Mesenchymal stem cell (in vitro differentiated cells and primary cell): ENCODE results near the gene LRRC4B.

Experiments
- DNase-seq: peaks from one replicate; pipeline ENCODE4 v3.0.0-alpha.2; 2013
- H2AFZ ChIP-seq: one replicate; pipeline ENCODE4 v1.6.1; 2013; ENCODE audit warnings: low read depth, mild to moderate bottlenecking, control low read depth, inconsistent platforms, low read length, moderate library complexity
- H2AK5ac ChIP-seq: 2 replicates; pipeline ENCODE4 v1.6.1; 2013; ENCODE audit warnings: low read length, moderate library complexity, mild to moderate bottlenecking, inconsistent platforms; ENCODE audit not compliant: severe bottlenecking
- H2BK120ac ChIP-seq: one replicate; pipeline ENCODE4 v1.6.1; 2013; ENCODE audit warnings: low read depth, mild to moderate bottlenecking, inconsistent platforms, low read length, moderate library complexity
- H2BK12ac ChIP-seq, 2 experiments: one replicate each; pipeline ENCODE4 v1.6.1; 2013; ENCODE audit warnings: inconsistent platforms in 2 of 2, low read length in 2 of 2, mild to moderate bottlenecking in 2 of 2, moderate library complexity in 2 of 2, control low read depth in 1 of 2
- H2BK15ac ChIP-seq: one replicate; pipeline ENCODE4 v1.6.1; 2013; ENCODE audit warnings: mild to moderate bottlenecking, low read depth, inconsistent platforms; ENCODE audit not compliant: poor library complexity, severe bottlenecking
- H2BK5ac ChIP-seq: 2 replicates; pipeline ENCODE4 v1.6.1; 2013; ENCODE audit warnings: low read depth, mild to moderate bottlenecking, low read length, control low read depth, inconsistent platforms; ENCODE audit not compliant: poor library complexity, severe bottlenecking
- H3K14ac ChIP-seq, 2 experiments: one replicate each; pipeline ENCODE4 v1.6.1; 2013; ENCODE audit warnings: inconsistent platforms in 2 of 2, low read length in 2 of 2, control low read depth in 1 of 2, mild to moderate bottlenecking in 1 of 2, moderate library complexity in 1 of 2
- H3K18ac ChIP-seq, 2 experiments: one replicate each; pipeline ENCODE4 v1.6.1; 2013; ENCODE audit warnings: inconsistent platforms in 2 of 2, low read length in 2 of 2, control low read depth in 1 of 2, low read depth in 1 of 2, mild to moderate bottlenecking in 1 of 2
- H3K23ac ChIP-seq, 2 experiments: one replicate each; pipeline ENCODE4 v1.6.1; 2013; ENCODE audit warnings: inconsistent platforms in 2 of 2, low read length in 2 of 2, mild to moderate bottlenecking in 2 of 2, moderate library complexity in 2 of 2, control low read depth in 1 of 2
- H3K27ac ChIP-seq: 2 replicates; pipeline ENCODE4 v1.5.1; 2013; ENCODE audit warnings: mild to moderate bottlenecking, moderate library complexity, low read length, control low read depth, inconsistent platforms; ENCODE audit not compliant: poor library complexity, severe bottlenecking
- H3K27me3 ChIP-seq, 2 experiments: 2 replicates each; pipeline versions ENCODE4 v1.6.1 to v1.7.0; 2013; ENCODE audit warnings: low read length in 2 of 2, mild to moderate bottlenecking in 2 of 2, moderate library complexity in 2 of 2, control low read depth in 1 of 2, inconsistent platforms in 1 of 2; ENCODE audit not compliant: control insufficient read depth in 1 of 2, insufficient read depth in 1 of 2
- H3K36me3 ChIP-seq, 2 experiments: 2 replicates each; pipeline versions ENCODE4 v1.6.1 to v1.7.0; 2013; ENCODE audit warnings: low read length in 2 of 2, control low read depth in 1 of 2, inconsistent platforms in 1 of 2, low read depth in 1 of 2, mild to moderate bottlenecking in 1 of 2; ENCODE audit not compliant: insufficient read depth in 2 of 2, control insufficient read depth in 1 of 2
- H3K4ac ChIP-seq, 2 experiments: one replicate each; pipeline ENCODE4 v1.6.1; 2013; ENCODE audit warnings: inconsistent platforms in 2 of 2, low read length in 2 of 2, mild to moderate bottlenecking in 2 of 2, moderate library complexity in 2 of 2, control low read depth in 1 of 2, low read depth in 1 of 2
- H3K4me1 ChIP-seq: 2 replicates; pipeline ENCODE4 v1.6.1; 2013; ENCODE audit warnings: low read depth, low read length, control low read depth; ENCODE audit not compliant: control insufficient read depth, insufficient read depth
- H3K4me2 ChIP-seq: 2 replicates; pipeline ENCODE4 v1.6.1; 2013; ENCODE audit warnings: low read length, mild to moderate bottlenecking, inconsistent platforms; ENCODE audit not compliant: poor library complexity, severe bottlenecking
- H3K4me3 ChIP-seq, 2 experiments: 2 replicates each; pipeline versions ENCODE4 v1.5.1 to v1.7.0; 2013; ENCODE audit warnings: low read length in 2 of 2, mild to moderate bottlenecking in 2 of 2, control low read depth in 1 of 2, low read depth in 1 of 2; ENCODE audit not compliant: insufficient read depth in 1 of 2
- H3K79me1 ChIP-seq: replicated peaks from 2 replicates; pipeline ENCODE4 v1.6.1; 2013; ENCODE audit warnings: mild to moderate bottlenecking, control low read depth, low read length, inconsistent platforms; ENCODE audit not compliant: poor library complexity, severe bottlenecking
- H3K9ac ChIP-seq: 2 replicates; pipeline ENCODE4 v1.7.0; 2013; ENCODE audit warnings: mild to moderate bottlenecking, low read length, moderate library complexity
- H3K9me3 ChIP-seq: 2 replicates; pipeline ENCODE4 v1.7.0; 2013; ENCODE audit warnings: mild to moderate bottlenecking, low read length; ENCODE audit not compliant: control insufficient read depth
- H4K8ac ChIP-seq: one replicate; pipeline ENCODE4 v1.6.1; 2013; ENCODE audit warnings: inconsistent platforms, mild to moderate bottlenecking, low read length, moderate library complexity
- H4K91ac ChIP-seq: one replicate; pipeline ENCODE4 v1.6.1; 2013; ENCODE audit warnings: mild to moderate bottlenecking, low read length, inconsistent platforms
- WGBS: methylation state at CpG from one replicate; pipeline ENCODE4 v1.1.7; 2013; ENCODE audit warnings: mixed read lengths; 5-methylcytosine and 5-hydroxymethylcytosine counted together

LRRC4B gene

DNA sequence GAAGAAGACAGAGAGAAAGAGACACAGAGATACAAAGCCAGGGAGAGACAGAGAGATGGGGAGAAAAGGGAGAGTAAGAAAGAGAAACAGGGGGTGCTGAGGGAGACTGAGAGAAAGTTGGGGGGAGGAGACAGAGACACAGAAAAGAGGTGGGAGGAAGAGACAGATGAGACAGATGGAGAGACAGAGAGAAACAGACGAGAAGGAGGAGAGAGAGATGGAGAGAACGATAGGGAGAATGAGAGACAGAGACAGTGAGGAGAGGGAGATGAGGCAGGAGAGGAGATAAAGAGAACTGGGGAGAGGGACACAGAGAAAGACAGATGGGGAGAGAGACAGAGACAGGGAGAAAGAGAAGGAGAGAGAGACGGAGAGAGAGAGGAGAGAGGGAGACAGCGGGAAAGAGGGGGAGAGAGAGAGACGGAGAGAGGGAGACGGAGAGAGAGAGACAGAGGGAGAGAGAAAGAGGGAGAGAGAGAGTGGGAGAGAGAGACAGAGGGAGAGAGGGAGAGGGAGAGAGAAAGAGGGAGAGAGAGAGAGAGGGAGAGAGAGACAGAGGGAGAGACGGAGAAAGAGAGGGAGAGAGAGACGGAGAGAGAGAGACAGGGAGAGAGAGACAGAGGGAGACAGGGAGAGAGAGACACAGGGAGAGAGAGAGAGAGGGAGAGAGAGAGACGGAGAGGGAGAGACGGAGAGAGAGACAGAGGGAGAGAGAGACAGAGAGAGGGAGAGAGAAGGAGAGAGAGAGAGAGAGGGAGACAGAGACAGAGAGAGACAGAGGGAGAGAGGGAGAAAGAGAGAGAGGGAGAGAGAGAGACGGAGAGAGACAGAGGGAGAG is 69.8 kb downstream of the LRRC4B start:
- no peak overlapping the region for H3K4ac ChIP-seq
- H4K8ac ChIP-seq: no peak overlapping the region
- H3K14ac ChIP-seq: no peak overlapping the region
- H3K9ac ChIP-seq: no peak overlapping the region
- H2BK12ac ChIP-seq: no peak overlapping the region
- no peak overlapping the region for H3K4me3 ChIP-seq
- peaks cover 0 to 6% of the 10 kb centered on the region in 2 experiments for H3K36me3 ChIP-seq
- no peak overlapping the region for H2BK15ac ChIP-seq
- H2AFZ ChIP-seq: no peak overlapping the region
- H3K79me1 ChIP-seq: no peaks in the 10 kb centered on the region
- DNase-seq: no peak
- no peak overlapping the region for H3K27ac ChIP-seq
- H3K4me1 ChIP-seq: peaks cover 5% of the 10 kb centered on the region
- H3K4me2 ChIP-seq: no peak overlapping the region
- H2BK120ac ChIP-seq: no peak overlapping the region
- H3K18ac ChIP-seq: no peak overlapping the region
- no peak overlapping the region for H2BK5ac ChIP-seq
- 68% methylated on average over 11 of the region's 11 CpGs for WGBS
- H3K23ac ChIP-seq: no peak overlapping the region
- H3K27me3 ChIP-seq: peaks cover 4 to 66% of the 10 kb centered on the region in 2 experiments
- no peaks in the 10 kb centered on the region for H3K9me3 ChIP-seq
- no peak overlapping the region for H4K91ac ChIP-seq
- H2AK5ac ChIP-seq: no peak overlapping the region

DNA sequence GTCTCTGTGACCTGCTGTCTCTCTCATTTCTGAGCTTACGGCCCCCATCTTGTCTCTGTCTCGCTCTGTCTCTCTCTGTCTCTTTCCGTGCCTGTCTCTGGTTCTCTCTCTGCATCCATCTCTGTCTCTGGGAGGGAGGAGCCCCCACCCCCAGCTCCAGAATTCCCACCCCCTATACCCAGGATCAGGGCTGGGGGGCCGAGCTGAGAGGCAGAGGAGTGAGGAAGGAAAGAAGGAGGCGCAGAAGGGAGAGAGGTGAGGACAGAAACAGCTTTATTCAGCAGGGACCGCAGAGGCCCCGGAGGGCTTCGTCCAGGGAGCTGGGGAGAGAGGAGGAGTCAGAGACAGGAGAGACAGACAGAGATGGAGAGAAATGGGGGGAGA is 71.2 kb downstream of the LRRC4B start:
- H4K8ac ChIP-seq: no peak overlapping the region
- no peak overlapping the region for H3K4ac ChIP-seq
- no peak for DNase-seq
- no peak overlapping the region for H3K27ac ChIP-seq
- H2AFZ ChIP-seq: no peak overlapping the region
- no peak overlapping the region for H2BK15ac ChIP-seq
- no peak overlapping the region for H2BK120ac ChIP-seq
- 75% methylated on average over 8 of the region's 8 CpGs for WGBS
- no peak overlapping the region for H3K9ac ChIP-seq
- peaks cover 6 to 80% of the 10 kb centered on the region in 2 experiments for H3K27me3 ChIP-seq
- H3K4me1 ChIP-seq: peaks cover 5% of the 10 kb centered on the region
- no peak overlapping the region for H3K14ac ChIP-seq
- H3K9me3 ChIP-seq: no peaks in the 10 kb centered on the region
- H2AK5ac ChIP-seq: no peak overlapping the region
- H3K79me1 ChIP-seq: no peaks in the 10 kb centered on the region
- H2BK5ac ChIP-seq: no peak overlapping the region
- no peak overlapping the region for H3K18ac ChIP-seq
- no peak overlapping the region for H2BK12ac ChIP-seq
- no peak overlapping the region for H4K91ac ChIP-seq
- no peak overlapping the region for H3K23ac ChIP-seq
- H3K4me2 ChIP-seq: no peak overlapping the region
- H3K4me3 ChIP-seq: no peak overlapping the region
- peaks cover 0 to 6% of the 10 kb centered on the region in 2 experiments for H3K36me3 ChIP-seq

DNA sequence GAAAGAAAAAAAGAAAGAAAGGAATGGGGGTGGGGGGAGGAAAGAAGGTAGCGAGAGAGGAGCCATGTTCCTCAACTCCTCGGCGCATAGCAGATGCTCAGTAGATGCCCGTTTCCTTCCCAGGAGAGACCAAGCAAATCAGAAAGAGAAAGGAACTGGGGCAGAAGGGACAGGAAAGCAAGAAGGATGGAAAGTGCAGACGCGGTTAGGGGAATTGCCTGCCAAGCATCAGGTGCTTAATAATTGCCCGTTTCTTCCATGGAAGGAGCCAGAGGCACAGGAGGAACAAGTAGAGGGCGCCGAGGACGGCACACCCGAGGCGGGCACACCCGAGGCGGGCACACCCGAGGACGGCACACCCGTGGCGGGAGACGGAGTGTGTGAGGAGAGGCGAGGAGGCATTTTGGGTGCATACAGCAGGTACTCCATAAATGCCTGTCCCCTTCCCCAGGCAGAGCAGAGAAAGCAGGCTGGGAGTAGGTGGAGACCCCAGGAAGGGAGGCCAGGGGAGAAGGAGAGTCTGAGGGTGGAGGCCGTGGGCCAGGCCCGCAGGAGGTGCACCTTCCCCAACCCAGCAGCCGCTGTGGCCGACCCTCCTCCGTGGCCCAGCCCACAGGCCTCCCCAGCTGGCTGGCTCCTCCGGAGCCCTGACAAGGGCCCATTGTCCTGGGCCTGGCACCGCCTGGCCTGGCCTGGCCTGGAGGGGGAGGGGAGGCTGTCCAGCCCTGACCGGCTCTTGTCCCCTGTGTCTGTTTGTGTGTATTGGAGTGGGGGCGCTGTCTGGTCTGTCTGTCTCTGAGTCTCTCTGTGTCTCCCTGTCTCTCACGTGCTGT is 71.8 kb downstream of the LRRC4B start:
- Histone ChIP-seq H3K9me3 (no peaks in the 10 kb centered on the region), H3K9ac (no peak overlapping the region), H2BK5ac (no peak overlapping the region), H2AK5ac (no peak overlapping the region), H4K91ac (no peak overlapping the region), H3K27me3 (peaks cover 12 to 83% of the 10 kb centered on the region in 2 experiments), H3K36me3 (peaks cover 0 to 6% of the 10 kb centered on the region in 2 experiments), H3K4ac (no peak overlapping the region), H2BK12ac (no peak overlapping the region), H2AFZ (no peak overlapping the region), H3K4me1 (peaks cover 5% of the 10 kb centered on the region), H4K8ac (no peak overlapping the region), H2BK120ac (no peak overlapping the region), H3K4me3 (no peak overlapping the region), H3K27ac (no peak overlapping the region), H3K18ac (no peak overlapping the region), H3K4me2 (no peak overlapping the region), H3K23ac (no peak overlapping the region), H2BK15ac (no peak overlapping the region), H3K14ac (no peak overlapping the region), H3K79me1 (no peaks in the 10 kb centered on the region)
- no peak for DNase-seq
- 62% methylated on average over 19 of the region's 30 CpGs for WGBS

DNA sequence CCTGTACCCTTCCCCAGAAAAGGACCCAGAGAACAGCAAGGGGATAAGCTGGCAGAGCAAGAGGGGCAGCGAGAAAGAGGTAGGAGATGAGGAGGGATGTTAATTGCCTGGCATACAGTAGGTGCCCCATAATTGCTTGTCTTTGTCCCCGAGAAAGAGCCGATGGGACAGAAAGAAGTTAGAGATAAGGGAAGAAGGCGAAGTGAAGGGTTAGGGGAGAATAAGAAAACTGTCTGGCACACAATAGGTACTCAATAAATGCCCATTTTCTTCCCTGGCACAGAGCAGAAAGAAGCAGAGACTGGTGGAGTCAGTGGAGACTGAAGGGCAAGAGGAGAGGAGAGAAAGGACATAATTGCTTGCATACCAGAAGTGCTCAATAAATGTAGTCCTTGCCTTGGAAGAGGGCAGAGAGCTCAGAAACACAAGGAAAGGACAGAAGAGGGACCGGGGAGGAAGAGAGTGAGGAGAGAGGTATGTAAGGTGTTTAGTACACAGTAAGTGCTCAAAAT is 73.2 kb downstream of the LRRC4B start:
- no peak overlapping the region for H3K27ac ChIP-seq
- H3K79me1 ChIP-seq: no peaks in the 10 kb centered on the region
- no peak overlapping the region for H2BK120ac ChIP-seq
- H3K36me3 ChIP-seq: peaks cover 0 to 11% of the 10 kb centered on the region in 2 experiments
- H3K9ac ChIP-seq: no peak overlapping the region
- no peak overlapping the region for H4K91ac ChIP-seq
- no peak overlapping the region for H2BK15ac ChIP-seq
- no peak overlapping the region for H2AK5ac ChIP-seq
- H3K9me3 ChIP-seq: peaks cover 2% of the 10 kb centered on the region
- H3K23ac ChIP-seq: no peak overlapping the region
- no peak overlapping the region for H2BK5ac ChIP-seq
- no peak overlapping the region for H3K4me3 ChIP-seq
- WGBS: 81% methylated on average over 5 of the region's 5 CpGs
- H3K27me3 ChIP-seq: peaks cover 16 to 83% of the 10 kb centered on the region in 2 experiments
- H2AFZ ChIP-seq: no peak overlapping the region
- no peak overlapping the region for H3K18ac ChIP-seq
- DNase-seq: no peak
- no peak overlapping the region for H4K8ac ChIP-seq
- no peak overlapping the region for H3K4me2 ChIP-seq
- peaks cover under 1% of the 10 kb centered on the region for H3K4me1 ChIP-seq
- no peak overlapping the region for H3K14ac ChIP-seq
- H3K4ac ChIP-seq: no peak overlapping the region
- H2BK12ac ChIP-seq: no peak overlapping the region
